GM20431 (cell line): ENCODE measurements around the gene MORN1.

ENCODE experiments used
- in situ Hi-C: fragments of 300-500 bp; cut with MseI, MboI; formaldehyde crosslinking; loops from one replicate; pipeline ENCODE4 v1.15.0; 2020; ENCODE audit warnings: low sequenced_read_pairs; ENCODE audit not compliant: unreplicated experiment

MORN1 gene

GRCh38 chr1:2272686-2273400, 118.5 kb downstream of the MORN1 start:
- in situ Hi-C loops = no loop called here

DNA sequence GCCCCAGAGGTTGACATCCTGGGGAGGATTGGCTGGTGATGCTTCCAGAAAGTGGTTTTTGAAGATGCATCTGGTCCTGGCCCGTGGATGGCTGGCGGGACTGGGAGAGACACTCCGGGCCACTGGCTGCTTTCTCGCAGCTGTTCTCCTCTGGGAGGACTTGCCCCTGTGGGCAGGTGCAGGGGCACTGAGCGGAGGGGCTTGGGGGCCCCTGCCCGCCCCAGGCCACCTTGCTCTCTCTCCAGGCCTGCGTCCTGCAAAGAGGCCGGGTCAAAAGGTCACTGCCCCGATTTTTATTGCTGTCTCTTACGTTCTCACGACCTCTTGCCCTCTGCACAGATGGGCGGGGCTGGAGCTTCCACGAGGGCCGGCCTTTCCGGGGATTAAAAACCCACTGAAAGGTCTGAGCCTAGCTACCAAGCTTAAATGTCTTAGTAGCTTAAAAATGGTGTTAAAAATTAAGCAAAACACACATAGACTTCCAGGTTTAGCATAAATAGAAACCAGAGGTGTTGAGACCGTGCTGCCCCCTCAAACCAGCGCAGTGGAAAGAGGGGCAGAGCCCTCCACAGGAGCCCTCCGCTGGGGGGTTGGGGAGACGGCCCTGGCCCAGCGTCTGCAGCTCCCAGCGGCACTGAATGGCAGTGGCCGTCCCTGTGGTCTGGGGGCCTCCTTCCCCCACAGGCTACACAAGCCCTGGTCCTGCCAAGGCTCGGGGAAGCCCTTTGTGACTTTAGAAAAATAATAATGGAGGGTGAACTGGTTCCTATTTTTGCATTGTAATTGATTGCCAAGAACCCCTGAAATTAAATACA, 119.3 kb downstream of the MORN1 start:
- in situ Hi-C loops = no loop called here
